Aorta (tissue), 5 donors: Measurements from ENCODE around the gene ELMO1. TPM values are rescaled to one million over a fixed set of nuclear protein-coding genes. Genes with fewer than 3 reads are reported as not detected.
A peak's percentile ranks its signal among the peaks of the same experiment; 100 is the strongest.

ENCODE experiments used
- ATAC-seq: fragments of 200-7000 bp; cut with Tn5 transposase; one replicate; pipeline ENCODE4 v1.9.1; 2022; ENCODE audit warnings: moderate library complexity; ENCODE audit not compliant: low FRiP score
- DNase-seq, 2 donors: peaks; one replicate each; pipeline ENCODE4 v3.0.0-alpha.2; 2020
- H3K27ac ChIP-seq, 2 donors: one replicate each; pipeline ENCODE4 v1.5.1; 2013; ENCODE audit warnings: low read length in 2 of 2, mild to moderate bottlenecking in 2 of 2, moderate library complexity in 2 of 2, control low read depth in 1 of 2, inconsistent platforms in 1 of 2, low read depth in 1 of 2
- H3K27me3 ChIP-seq, 2 donors: one replicate each; pipeline ENCODE4 v1.6.1; 2013; ENCODE audit warnings: control low read depth in 1 of 2, low read length in 1 of 2, mild to moderate bottlenecking in 1 of 2, moderate library complexity in 1 of 2; ENCODE audit not compliant: insufficient read depth in 2 of 2, control insufficient read depth in 1 of 2
- H3K36me3 ChIP-seq, 2 donors: one replicate each; pipeline ENCODE4 v1.6.1; 2013; ENCODE audit warnings: control low read depth in 1 of 2, low read length in 1 of 2, mild to moderate bottlenecking in 1 of 2; ENCODE audit not compliant: insufficient read depth in 2 of 2, control insufficient read depth in 1 of 2
- H3K4me1 ChIP-seq, 2 donors: one replicate each; pipeline ENCODE4 v1.6.1; 2013; ENCODE audit warnings: low read length in 2 of 2, control low read depth in 1 of 2, mild to moderate bottlenecking in 1 of 2, moderate library complexity in 1 of 2; ENCODE audit not compliant: insufficient read depth in 2 of 2, control insufficient read depth in 1 of 2
- H3K4me3 ChIP-seq, 2 donors: one replicate each; pipeline ENCODE4 v1.5.1; 2013; ENCODE audit warnings: low read length in 2 of 2, control low read depth in 1 of 2, mild to moderate bottlenecking in 1 of 2
- H3K9me3 ChIP-seq: one replicate; pipeline ENCODE4 v1.6.1; 2013; ENCODE audit warnings: mild to moderate bottlenecking, low read length; ENCODE audit not compliant: control insufficient read depth
- WGBS, 2 donors: extraction: QIAGEN DNeasy Blood & Tissue Kit; methylation state at CpG; one replicate each; pipeline ENCODE4 v1.1.7; 2013; 5-methylcytosine and 5-hydroxymethylcytosine counted together
- intact Hi-C, 2 donors: fragments of 100-400 bp; cut with DNase I; formaldehyde crosslinking; loops; one replicate each; pipeline versions ENCODE4 v1.14.2 to v1.15.0; 2022
- polyA plus RNA-seq, 2 donors: library from polyadenylated mRNA; stranded (reverse); fragments of 200-250 nt; gene quantifications; one replicate each; pipeline ENCODE4 v1.2.3, GENCODE V29; 2013
- total RNA-seq, 2 donors: library from RNA; stranded (reverse); fragmentation: NEBNext Ultra II Directional; extraction: Animal tissue kit (Norgen Biotek cat#: 25700); gene quantifications; one replicate each; pipeline ENCODE4 v1.2.1, GENCODE V29; 2021
- donor health status: healthy with polysubstance abuse.
- donor health status: Bipolar disorder and iron deficiency.
- donor health status: DM: no; HTN: no; CAD: no.
- donor health status: DM: no; HTN: no; CAD: no.
- donor health status: DM: yes; HTN: yes; CAD: no.

The ELMO1 gene
- total and polyA plus RNA-seq, 4 donors: 1.8 to 86.9 (median 24.8) TPM

DNA sequence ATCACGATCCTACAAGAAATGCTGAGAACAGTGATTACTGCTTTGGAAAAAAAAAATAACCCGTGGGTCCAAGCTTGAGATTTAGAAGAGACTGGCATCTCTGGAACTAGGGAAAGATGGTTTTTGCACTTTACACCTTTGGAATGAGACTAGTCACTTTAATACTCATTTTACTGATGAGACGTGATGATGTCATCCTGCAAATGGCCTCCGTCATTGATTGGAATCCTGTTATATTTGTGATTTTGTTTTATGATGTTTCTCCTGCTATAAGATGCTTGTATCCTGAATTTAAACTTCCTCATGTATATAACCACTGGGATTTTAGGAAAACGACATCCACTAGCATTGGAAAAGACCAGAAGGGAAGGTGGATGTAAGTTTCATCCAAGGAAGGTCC is 363.1 kb downstream of the ELMO1 start:
- intact Hi-C loops: no loop called here
- 91 to 92% methylated on average over 5 of the region's 5 CpGs for WGBS, 2 donors
- Histone ChIP-seq H3K4me3 (no peak overlapping the region), H3K36me3 (no peaks in the 10 kb centered on the region), H3K27ac (no peak overlapping the region), H3K4me1 (peaks cover 0 to 4% of the 10 kb centered on the region in 2 donors), H3K27me3 (no peaks in the 10 kb centered on the region), H3K9me3 (no peaks in the 10 kb centered on the region)
- DNase-seq (no peak), ATAC-seq (no peak)

DNA sequence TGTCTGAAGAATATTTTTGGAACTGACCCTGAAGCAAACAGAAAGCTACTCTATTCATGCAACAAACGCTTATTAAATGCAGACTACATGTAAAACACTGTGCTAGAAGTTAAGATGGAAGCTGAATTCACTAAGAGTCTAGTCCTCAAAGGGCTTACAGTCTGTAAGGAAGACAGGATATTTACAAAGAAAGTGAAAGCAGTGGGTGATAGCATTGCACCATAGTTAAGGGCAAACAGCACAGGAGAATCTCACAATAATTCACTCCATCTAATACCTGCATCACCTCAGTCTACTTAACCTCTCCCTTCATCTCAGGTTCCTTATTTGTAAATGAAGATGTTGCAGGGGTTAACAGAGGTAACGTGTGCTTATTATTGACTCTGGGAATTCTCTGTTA is 364.4 kb downstream of the ELMO1 start:
- intact Hi-C loops: no loop called here
- Histone ChIP-seq H3K27me3 (no peaks in the 10 kb centered on the region), H3K27ac (no peak overlapping the region), H3K4me1 (peaks cover 0 to 2% of the 10 kb centered on the region in 2 donors), H3K4me3 (no peak overlapping the region), H3K36me3 (no peaks in the 10 kb centered on the region), H3K9me3 (no peaks in the 10 kb centered on the region)
- no peak for ATAC-seq
- no peak for DNase-seq
- 88 to 89% methylated on average over 2 of the region's 2 CpGs for WGBS, 2 donors

DNA sequence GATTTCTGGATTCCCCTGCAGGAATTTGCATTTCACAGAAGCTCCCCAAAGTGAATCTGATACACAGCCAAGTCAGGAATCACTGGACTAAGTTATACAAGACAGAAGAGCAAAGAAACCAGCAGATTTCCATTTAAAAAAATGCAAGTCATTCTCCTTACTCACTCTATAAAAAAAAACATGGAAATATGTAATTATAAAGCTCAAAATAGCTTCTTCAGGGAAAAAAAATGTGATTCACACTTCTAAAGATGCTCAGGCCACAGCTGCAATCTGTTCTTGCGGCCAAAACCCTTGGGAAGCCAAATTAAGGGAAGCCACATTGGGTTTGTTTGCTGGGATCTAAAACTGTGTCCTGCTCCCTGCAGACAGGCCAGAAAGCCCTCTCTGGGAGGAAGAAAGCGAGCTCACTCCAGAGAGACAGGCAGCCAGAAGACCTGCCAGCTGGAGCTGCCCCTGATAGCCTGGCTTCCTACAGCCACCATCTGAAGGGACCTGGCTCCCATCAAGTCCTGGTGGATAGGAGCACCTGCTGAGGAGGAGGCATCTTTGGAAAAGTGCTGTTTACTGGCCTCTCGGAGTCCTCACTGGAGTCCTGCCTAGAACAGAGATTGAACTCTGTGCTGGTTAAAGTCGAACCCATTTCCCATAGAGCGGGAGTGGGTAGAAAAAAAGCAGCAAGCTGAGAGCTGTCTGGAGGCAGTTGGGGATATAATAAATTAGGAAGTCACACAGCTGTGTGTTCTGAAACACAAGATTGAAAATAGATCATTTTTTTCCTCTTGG is 365.2 kb downstream of the ELMO1 start:
- WGBS, 2 donors: 78 to 81% methylated on average over 5 of the region's 5 CpGs
- intact Hi-C loops: no loop called here
- ATAC-seq: peak; percentile 80
- peak in 1 of 2 donors; percentile 54 for DNase-seq
- no peak overlapping the region for H3K4me3 ChIP-seq
- H3K9me3 ChIP-seq: no peaks in the 10 kb centered on the region
- peaks cover 0 to 2% of the 10 kb centered on the region in 2 donors for H3K4me1 ChIP-seq
- H3K27me3 ChIP-seq: no peaks in the 10 kb centered on the region
- peak overlapping the region in 1 of 2 donors; percentile 60 for H3K27ac ChIP-seq
- H3K36me3 ChIP-seq: no peaks in the 10 kb centered on the region

DNA sequence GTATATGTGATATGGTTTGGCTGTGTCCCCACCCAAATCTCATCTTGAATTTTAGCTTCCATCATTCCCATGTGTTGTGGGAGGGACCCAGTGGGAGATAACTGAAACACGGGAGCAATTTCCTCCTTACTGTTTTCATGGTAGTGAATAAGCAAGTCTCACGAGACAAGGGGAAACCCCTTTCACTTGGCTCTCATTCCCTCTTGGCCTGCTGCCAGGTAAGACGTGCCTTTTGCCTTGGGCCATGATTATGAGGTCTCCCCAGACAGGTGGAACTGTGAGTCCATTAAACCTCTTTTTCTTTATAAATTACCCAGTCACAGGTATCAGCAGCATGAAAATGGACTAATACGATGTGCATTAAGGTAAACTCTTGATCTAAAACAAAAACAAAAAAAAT is 367.2 kb downstream of the ELMO1 start:
- ATAC-seq (no peak), DNase-seq (peak in 1 of 2 donors; percentile 78)
- intact Hi-C loops: no loop called here
- Histone ChIP-seq H3K4me1 (peaks cover 0 to 2% of the 10 kb centered on the region in 2 donors), H3K4me3 (no peak overlapping the region), H3K27me3 (no peaks in the 10 kb centered on the region), H3K27ac (no peak overlapping the region), H3K36me3 (no peaks in the 10 kb centered on the region), H3K9me3 (no peaks in the 10 kb centered on the region)
- 23 to 25% methylated on average over 4 of the region's 4 CpGs for WGBS, 2 donors

DNA sequence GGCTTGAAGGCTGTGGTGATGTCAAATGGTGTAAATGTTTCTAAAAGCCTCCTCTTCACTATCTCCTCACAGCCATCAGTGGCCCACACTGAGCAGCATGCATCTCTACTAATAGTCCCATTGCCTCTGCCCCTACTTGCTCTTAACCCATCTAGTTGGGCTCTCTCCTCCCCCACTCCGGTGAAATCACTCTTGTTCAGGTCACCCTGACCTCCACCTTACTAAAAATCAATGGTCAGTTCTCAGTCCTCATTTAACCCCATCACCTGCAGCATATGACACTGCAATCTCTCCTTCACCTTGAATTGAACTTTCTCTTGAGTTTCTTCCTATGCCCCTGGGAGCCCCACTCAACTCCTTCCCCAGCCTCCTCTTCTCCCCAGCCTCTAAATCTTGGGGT is 369.2 kb downstream of the ELMO1 start:
- no peak for ATAC-seq
- 94 to 95% methylated on average over 1 of the region's 1 CpG for WGBS, 2 donors

DNA sequence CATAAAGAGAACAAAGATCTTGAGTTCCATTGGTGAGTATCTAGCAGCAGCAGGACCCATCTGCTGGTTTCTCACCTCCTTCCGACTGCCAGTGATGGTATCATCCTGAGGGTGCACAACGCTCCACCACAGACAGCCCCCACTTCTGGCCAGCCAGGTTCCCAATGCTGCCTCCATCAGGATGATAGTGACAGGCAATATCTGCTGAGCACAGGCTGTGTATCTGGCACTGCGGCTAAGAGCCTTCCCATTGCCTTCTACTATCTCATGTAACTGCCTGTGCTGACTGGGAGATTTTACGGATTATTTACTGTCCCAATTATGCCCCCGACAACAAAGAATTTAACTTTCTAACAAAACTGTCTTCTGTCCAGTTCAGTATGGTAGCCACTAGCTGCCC is 372.0 kb downstream of the ELMO1 start:
- H3K4me1 ChIP-seq: no peaks in the 10 kb centered on the region
- intact Hi-C loops: no loop called here
- DNase-seq: no peak

More for the DNA sequence above, 369.2 kb downstream of the ELMO1 start:
- intact Hi-C loops: no loop called here
- no peak for DNase-seq
- Histone ChIP-seq H3K4me3 (no peak overlapping the region), H3K27me3 (no peaks in the 10 kb centered on the region), H3K9me3 (no peaks in the 10 kb centered on the region), H3K27ac (no peak overlapping the region), H3K36me3 (no peaks in the 10 kb centered on the region), H3K4me1 (peaks cover 0 to 2% of the 10 kb centered on the region in 2 donors)

DNA sequence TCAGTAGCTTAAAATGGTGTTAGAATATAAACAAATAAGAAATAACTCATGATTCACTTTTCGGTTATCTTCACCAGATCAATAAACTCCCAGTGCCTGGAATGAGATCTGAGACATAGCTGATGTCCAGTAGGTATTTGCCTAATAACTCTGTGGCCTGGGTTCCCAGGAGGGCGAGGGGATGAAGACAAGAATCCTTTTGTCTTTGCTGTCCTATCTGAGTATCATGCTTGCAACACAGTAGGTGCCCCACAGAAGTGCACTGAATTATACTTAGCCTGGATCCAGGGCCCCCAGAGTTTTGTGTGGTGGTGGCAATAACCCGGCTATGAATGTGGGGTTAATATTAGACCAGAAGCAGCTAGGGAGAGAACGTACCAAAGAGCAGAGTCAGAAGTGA is 374.3 kb downstream of the ELMO1 start:
- ATAC-seq: no peak
- Histone ChIP-seq H3K9me3 (no peaks in the 10 kb centered on the region), H3K4me3 (no peak overlapping the region), H3K27ac (no peak overlapping the region), H3K27me3 (no peaks in the 10 kb centered on the region), H3K4me1 (no peaks in the 10 kb centered on the region), H3K36me3 (no peaks in the 10 kb centered on the region)
- no peak for DNase-seq
- intact Hi-C loops: no loop called here
- 89 to 92% methylated on average over 4 of the region's 4 CpGs for WGBS, 2 donors

More for the DNA sequence above, 372.0 kb downstream of the ELMO1 start:
- 95 to 96% methylated on average over 5 of the region's 5 CpGs for WGBS, 2 donors
- no peaks in the 10 kb centered on the region for H3K36me3 ChIP-seq
- H3K27me3 ChIP-seq: no peaks in the 10 kb centered on the region
- no peak for ATAC-seq
- no peak overlapping the region for H3K4me3 ChIP-seq
- H3K27ac ChIP-seq: no peak overlapping the region
- no peaks in the 10 kb centered on the region for H3K9me3 ChIP-seq

DNA sequence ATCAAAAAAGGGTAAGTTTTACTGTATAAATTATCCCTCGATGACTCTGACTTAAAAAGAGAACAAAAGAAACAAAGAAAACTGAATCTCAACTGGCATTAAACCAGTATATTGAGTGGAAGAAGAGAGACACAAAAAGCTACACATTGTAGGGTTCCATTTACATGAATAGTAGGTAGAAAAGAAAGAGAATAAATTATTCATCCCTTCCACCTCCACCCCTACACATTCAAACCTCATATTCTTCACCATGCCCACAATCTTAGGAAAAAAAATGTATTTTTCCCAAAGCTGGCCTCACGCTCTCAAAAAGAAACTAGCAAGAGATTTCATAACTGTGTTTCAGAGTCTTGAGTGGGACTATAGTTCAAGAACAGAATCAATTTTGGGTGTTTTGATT is 377.5 kb downstream of the ELMO1 start:
- H3K4me1 ChIP-seq: no peaks in the 10 kb centered on the region
- no peak for ATAC-seq
- no peak for DNase-seq

DNA sequence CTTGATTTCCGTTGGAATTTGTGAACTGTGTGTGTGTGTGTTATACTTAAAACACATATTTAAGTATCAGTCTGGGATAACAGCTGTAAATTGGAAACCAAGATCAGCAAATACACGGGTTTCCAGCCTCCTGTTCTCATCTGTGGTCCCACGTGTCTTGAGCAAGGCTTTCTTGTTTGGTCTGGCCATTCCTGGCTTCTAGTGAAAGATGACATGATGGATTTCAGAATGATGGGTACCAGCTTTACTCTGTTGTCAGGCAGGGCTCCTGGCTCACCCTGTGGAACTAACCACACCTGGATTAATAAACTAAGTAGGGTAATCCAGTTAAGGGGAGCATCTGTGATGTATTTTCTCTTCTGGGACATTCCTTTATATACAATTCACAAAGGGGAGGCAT is 378.2 kb downstream of the ELMO1 start:
- Histone ChIP-seq H3K36me3 (no peaks in the 10 kb centered on the region), H3K4me3 (no peak overlapping the region), H3K27ac (no peak overlapping the region), H3K4me1 (no peaks in the 10 kb centered on the region), H3K27me3 (no peaks in the 10 kb centered on the region), H3K9me3 (no peaks in the 10 kb centered on the region)
- DNase-seq: no peak
- no peak for ATAC-seq
- intact Hi-C loops: no loop called here
- WGBS, 2 donors: 71 to 79% methylated on average over 3 of the region's 3 CpGs

More for the DNA sequence above, 377.5 kb downstream of the ELMO1 start:
- Histone ChIP-seq H3K9me3 (no peaks in the 10 kb centered on the region), H3K27ac (no peak overlapping the region), H3K4me3 (no peak overlapping the region), H3K36me3 (no peaks in the 10 kb centered on the region), H3K27me3 (no peaks in the 10 kb centered on the region)
- 89 to 93% methylated on average over 2 of the region's 2 CpGs for WGBS, 2 donors
- intact Hi-C loops: no loop called here
